Measurements from ENCODE around the gene GALNT14. TPM values are rescaled to one million over a fixed set of nuclear protein-coding genes. Genes with fewer than 3 reads are reported as not detected.

GALNT14 gene
- total and polyA plus RNA-seq, 2 of the 8 experiments (the other 6 are each of a cell fraction or from before 2014, with no cell fraction given): 13.0 to 13.7 TPM

- H3K27me3 ChIP-seq (replicated peaks in 1 of 4; ENCODE audit: control insufficient read depth in 3 of 4, extremely low read depth in 1 of 4, insufficient read depth in 3 of 4, low read length in 3 of 4): no peaks in the 10 kb centered on the region
- no peak overlapping the region for H2AK5ac ChIP-seq (ENCODE audit: low read depth, low read length)
- H3K4ac ChIP-seq (replicated peaks; ENCODE audit: insufficient read length, low read depth, low read length): no peak overlapping the region
- ChIA-PET POLR2A (ENCODE audit: partially characterized antibody) (no interaction called here), CTCF (ENCODE audit: partially characterized antibody) (interaction anchor here (1.1 to 5.4 kb wide), 7 partner anchors 8 to 266 kb away, joined by 3 to 34 read pairs (median 7); no protein-coding TSS in a partner anchor)
- no peak overlapping the region for H4K91ac ChIP-seq (replicated peaks; ENCODE audit: insufficient read length, low read length)
- H3K14ac ChIP-seq (ENCODE audit: insufficient read length): no peak overlapping the region
- no peaks in the 10 kb centered on the region for H3K36me3 ChIP-seq (ENCODE audit: control insufficient read depth in 2 of 4, insufficient read depth in 4 of 4, low read length in 3 of 4)
- no peak overlapping the region for H3K27ac ChIP-seq (ENCODE audit: low read depth, low read length)
- H4K20me1 ChIP-seq (replicated peaks in 1 of 2; ENCODE audit: control insufficient read depth in 1 of 2, insufficient read depth in 2 of 2, low read length in 2 of 2): no peaks in the 10 kb centered on the region
- no peak overlapping the region for H3K23ac ChIP-seq (ENCODE audit: insufficient read length)
- no peaks in the 10 kb centered on the region; the same call in 1 of the 2 replicates for H3K23me2 ChIP-seq (ENCODE audit: low read depth, low read length)
- no peak overlapping the region for H3K18ac ChIP-seq (ENCODE audit: extremely low read depth, low read length)
- no peak overlapping the region for H4K5ac ChIP-seq (ENCODE audit: insufficient read length, low read depth, low read length)
- H3K56ac ChIP-seq (replicated peaks; ENCODE audit: insufficient read length, low read depth, low read length): no peak overlapping the region
- TF ChIP-seq KDM4A (IDR thresholded peaks at IDR 0.05; ENCODE audit: low read depth, low read length, severe bottlenecking) (no peak), EZH2 (IDR thresholded peaks at IDR 0.05; ENCODE audit: low read depth, low read length, severe bottlenecking) (no peak), SP1 (IDR thresholded peaks at IDR 0.05; ENCODE audit: low read depth, low read length) (no peak), RAD21 (IDR thresholded peaks at IDR 0.05 in 1 of 2, conservative IDR thresholded peaks at IDR 0.05 in 1 of 2; ENCODE audit: low read depth in 2 of 2, low read length in 2 of 2) (no peak), CEBPB (IDR thresholded peaks at IDR 0.05; ENCODE audit: low read depth, low read length) (no peak), TAF1 (IDR thresholded peaks at IDR 0.05; ENCODE audit: low read depth, low read length) (no peak), SIRT6 (IDR thresholded peaks at IDR 0.05; ENCODE audit: low read length) (no peak), CREB1 (IDR thresholded peaks at IDR 0.05) (no peak)
- H3K4me3 ChIP-seq (ENCODE audit: extremely low read depth in 1 of 4, insufficient read depth in 2 of 4, low read depth in 3 of 4, low read length in 4 of 4): no peak overlapping the region
- peaks cover 5 to 8% of the 10 kb centered on the region in 2 experiments; a peak in 3 of 4 replicates for H3K9me3 ChIP-seq (ENCODE audit: insufficient read depth in 2 of 2, low read depth in 1 of 2, low read length in 1 of 2)
- WGBS, 2 experiments (ENCODE audit: extremely low coverage in 1 of 2, insufficient coverage in 1 of 2, insufficient read length in 1 of 2, insufficient replicate concordance in 2 of 2, low coverage in 1 of 2, low lambda C conversion rate in 2 of 2, missing lambda C conversion rate in 1 of 2): 92% methylated on average over 3 of the region's 3 CpGs; no CpG with 5 or more reads in 1 of the 2 experiments
- no peak overlapping the region for H2BK15ac ChIP-seq (ENCODE audit: low read length)
- no peaks in the 10 kb centered on the region; the same call in none of the 2 replicates for H3K79me1 ChIP-seq (ENCODE audit: low read depth, low read length)
- no peak overlapping the region for H4K8ac ChIP-seq (ENCODE audit: extremely low read depth, insufficient read depth, low read length)
- H3K4me1 ChIP-seq (replicated peaks in 1 of 4; ENCODE audit: control insufficient read depth in 3 of 4, insufficient read depth in 4 of 4, low read length in 3 of 4): no peaks in the 10 kb centered on the region; a peak in 1 of 7 replicates
- no peak overlapping the region for H2BK5ac ChIP-seq (ENCODE audit: low read depth, low read length)
- no peak overlapping the region for H2BK20ac ChIP-seq (ENCODE audit: low read length)
- no peak overlapping the region for H3K4me2 ChIP-seq (ENCODE audit: insufficient read depth in 1 of 2, low read depth in 2 of 2, low read length in 2 of 2)
- DNase-seq (ENCODE audit: low read depth in 1 of 2, low spot score in 2 of 2) (no peak), FAIRE-seq (no peak)
- no peak overlapping the region for H2BK12ac ChIP-seq (ENCODE audit: low read depth, low read length)
- H3K9ac ChIP-seq (replicated peaks in 1 of 4; ENCODE audit: extremely low read depth in 1 of 4, low read depth in 3 of 4, low read length in 3 of 4): no peak overlapping the region
- H2BK120ac ChIP-seq (replicated peaks; ENCODE audit: low read depth, low read length): no peak overlapping the region
- no peak overlapping the region for H2AFZ ChIP-seq (ENCODE audit: low read length)
- H3K79me2 ChIP-seq (ENCODE audit: control insufficient read depth in 1 of 2, insufficient read depth in 2 of 2, low read length in 2 of 2): no peaks in the 10 kb centered on the region
These were observed 157.1 kb downstream of the GALNT14 start for GRCh38 chr2:30981096-30981495.

Data from H1 (cell line).